H1 (cell line): ENCODE data around the gene STYXL1. TPM values are rescaled to one million over a fixed set of nuclear protein-coding genes. Genes with fewer than 3 reads are reported as not detected.

Experiments used
- ATF2 ChIP-seq: IDR thresholded peaks from 2 replicates; pipeline ENCODE4 v1.6.1; 2012; ENCODE audit warnings: low read length, inconsistent platforms
- CBX5 ChIP-seq: fragments of 300-800, 300-1000 bp; sonication (generic); IDR thresholded peaks from 2 replicates; pipeline ENCODE4 v1.7.1; 2016; ENCODE audit warnings: antibody characterized with exemption, low read length, low read depth
- CHD2 ChIP-seq: IDR thresholded peaks from 2 replicates; pipeline ENCODE4 v1.6.1; 2012; ENCODE audit warnings: low read length, improper control_type of control experiment
- PHF8 ChIP-seq: fragments of 200-600 bp; sonication (generic); conservative IDR thresholded peaks from 2 replicates; pipeline ENCODE4 v1.7.1; 2012; ENCODE audit warnings: low read depth, mild to moderate bottlenecking, inconsistent platforms, low read length, moderate library complexity
- SAP30 ChIP-seq: fragments of 300-600 bp; sonication (generic); IDR thresholded peaks from 2 replicates; pipeline ENCODE4 v1.7.1; 2012; ENCODE audit warnings: low read length, moderate library complexity, mild to moderate bottlenecking, inconsistent platforms; ENCODE audit not compliant: insufficient read depth, insufficient replicate concordance
- SIN3A ChIP-seq, 2 experiments: IDR thresholded peaks in 1 of 2; conservative IDR thresholded peaks in 1 of 2; 2 replicates each; pipeline ENCODE4 v1.6.1; 2011 to 2012; ENCODE audit warnings: low read length in 2 of 2, improper control_type of control experiment in 1 of 2, low read depth in 1 of 2, mild to moderate bottlenecking in 1 of 2
- SIX5 ChIP-seq: IDR thresholded peaks from 2 replicates; pipeline ENCODE4 v1.6.1; 2011; ENCODE audit warnings: mild to moderate bottlenecking, low read depth, low read length
- SP2 ChIP-seq: IDR thresholded peaks from 2 replicates; pipeline ENCODE4 v1.6.1; 2012; ENCODE audit warnings: mild to moderate bottlenecking, low read length, inconsistent platforms
- TAF7 ChIP-seq: optimal IDR thresholded peaks from 2 replicates; pipeline ENCODE3; 2011; ENCODE audit warnings: low read depth, mild to moderate bottlenecking, inconsistent platforms, low read length, moderate library complexity, borderline replicate concordance
- polyA plus RNA-seq, 7 experiments: library from polyadenylated mRNA; depleted of rRNA in 3 of 7; stranded (reverse) in 5 of 7; unstranded in 2 of 7; fragments of >200 nt in 5 of 7; fragments of 200-250 nt in 2 of 7; gene quantifications; 1 replicate in 5 of 7; 2 replicates in 1 of 7; 4 replicates in 1 of 7; pipeline versions ENCODE4 v1.2.1 to v1.2.3, GENCODE V29; 2011 to 2013; ENCODE audit warnings: missing spikeins in 2 of 7, mixed read lengths in 2 of 7
- total RNA-seq: library from RNA; stranded (reverse); fragmentation: NEBNext Ultra II Directional; extraction: Animal tissue kit (Norgen Biotek cat#: 25700); gene quantifications from 2 replicates; pipeline ENCODE4 v1.2.1, GENCODE V29; 2021
- TF ChIP-seq, protein P1 (sequence below): IDR thresholded peaks from 2 replicates; pipeline ENCODE4 v1.6.1; 2011; ENCODE audit warnings: low read length, improper control_type of control experiment

The STYXL1 gene
- total and polyA plus RNA-seq, 2 of the 8 experiments (the other 6 are each of a cell fraction or from before 2014, with no cell fraction given): 32.3 to 53.9 TPM

DNA sequence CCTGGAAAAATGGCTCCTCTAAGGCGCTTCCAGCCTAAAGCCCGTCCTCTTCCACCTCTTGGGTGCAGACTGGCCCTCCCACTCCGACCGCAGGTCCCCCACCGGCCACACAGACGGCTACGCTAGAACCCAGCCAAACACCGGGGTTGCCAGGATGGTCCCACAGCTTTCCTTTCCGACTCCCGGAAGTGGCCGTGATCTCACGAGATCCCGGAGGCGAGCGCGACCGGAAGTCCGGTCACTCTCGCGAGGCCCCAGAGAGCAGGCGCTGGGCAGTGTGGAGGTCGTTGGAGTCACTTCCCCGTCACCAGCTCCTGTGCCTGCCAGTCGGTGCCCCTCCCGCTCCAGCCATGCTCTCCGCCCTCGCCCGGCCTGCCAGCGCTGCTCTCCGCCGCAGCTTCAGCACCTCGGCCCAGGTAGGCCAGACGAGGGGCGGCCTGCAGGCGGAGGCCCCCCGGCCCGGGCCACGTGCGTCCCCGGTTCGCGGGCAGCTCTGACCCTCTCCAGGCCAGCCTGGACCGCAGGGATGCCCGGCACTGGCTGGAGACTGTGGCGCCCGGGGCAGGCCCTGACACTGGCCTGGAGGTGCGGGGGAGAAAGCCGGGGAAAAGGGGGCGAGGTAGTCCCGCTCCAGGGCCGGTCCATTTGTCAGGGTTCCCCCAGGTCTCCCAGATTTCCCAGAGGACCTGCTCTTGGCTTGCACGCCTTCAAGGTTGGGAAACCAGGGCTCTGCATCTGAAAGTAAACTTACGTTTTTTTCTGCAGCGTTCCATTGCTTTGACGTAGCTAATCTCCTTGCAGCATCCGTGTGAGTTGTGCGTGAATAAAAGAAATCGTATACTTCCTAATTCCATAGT, at the start of gene STYXL1, which contains the start of gene MDH2 (continued):
- no peak for TF ChIP-seq SIX5
- peak; percentile 63 for TF ChIP-seq TAF7
- TF ChIP-seq SIN3A (conservative IDR thresholded peaks at IDR 0.05 in 1 of 2, IDR thresholded peaks at IDR 0.05 in 1 of 2; ENCODE audit: low read depth in 1 of 2, low read length in 2 of 2): peak in 1 of 2 experiments; percentile 94; a peak in 3 of 4 replicates
- peak; percentile 84 for TF ChIP-seq PHF8
- no peak for TF ChIP-seq CBX5
- TF ChIP-seq SAP30: peak; percentile 32
- TF ChIP-seq, protein P1, sequence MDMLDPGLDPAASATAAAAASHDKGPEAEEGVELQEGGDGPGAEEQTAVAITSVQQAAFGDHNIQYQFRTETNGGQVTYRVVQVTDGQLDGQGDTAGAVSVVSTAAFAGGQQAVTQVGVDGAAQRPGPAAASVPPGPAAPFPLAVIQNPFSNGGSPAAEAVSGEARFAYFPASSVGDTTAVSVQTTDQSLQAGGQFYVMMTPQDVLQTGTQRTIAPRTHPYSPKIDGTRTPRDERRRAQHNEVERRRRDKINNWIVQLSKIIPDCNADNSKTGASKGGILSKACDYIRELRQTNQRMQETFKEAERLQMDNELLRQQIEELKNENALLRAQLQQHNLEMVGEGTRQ: no peak
- no peak for TF ChIP-seq SP2
- peak; percentile 69; the same call in 1 of the 2 replicates for TF ChIP-seq ATF2
- TF ChIP-seq CHD2: peak; percentile 99
